Measurements from ENCODE around the gene ITLN2. TPM values are rescaled to one million over a fixed set of nuclear protein-coding genes. Genes with fewer than 3 reads are reported as not detected.
A peak's percentile ranks its signal among the peaks of the same experiment; 100 is the strongest.
"Not testable (repeated sequence)": the region's sequence is repeated elsewhere in the genome, so short reads cannot be mapped to it uniquely, and the experiment has no call there.

Gene ITLN2
- total RNA-seq, 1 donor from 2014 or later, result not detected

DNA sequence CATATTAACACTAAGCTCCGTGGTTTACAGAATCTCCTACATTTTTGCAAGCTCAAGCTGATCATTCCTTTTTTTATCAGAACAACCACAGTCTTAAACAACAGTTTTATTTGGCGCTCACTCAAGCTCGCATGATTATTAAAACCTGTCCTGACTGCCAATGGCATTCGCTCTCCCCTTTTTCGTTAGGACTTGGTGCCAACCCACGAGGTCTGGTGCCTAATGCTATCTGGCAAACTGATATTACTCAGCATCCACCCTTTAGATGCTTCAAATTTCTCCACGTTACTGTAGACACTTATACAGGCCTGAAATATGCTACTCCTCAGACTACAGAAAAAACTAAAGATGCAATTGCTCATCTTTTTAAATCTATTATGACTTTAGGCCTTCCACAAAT lies 46.6 kb downstream of the ITLN2 start:
- DNase-seq (ENCODE audit: low spot score), result peak; percentile 46

DNA sequence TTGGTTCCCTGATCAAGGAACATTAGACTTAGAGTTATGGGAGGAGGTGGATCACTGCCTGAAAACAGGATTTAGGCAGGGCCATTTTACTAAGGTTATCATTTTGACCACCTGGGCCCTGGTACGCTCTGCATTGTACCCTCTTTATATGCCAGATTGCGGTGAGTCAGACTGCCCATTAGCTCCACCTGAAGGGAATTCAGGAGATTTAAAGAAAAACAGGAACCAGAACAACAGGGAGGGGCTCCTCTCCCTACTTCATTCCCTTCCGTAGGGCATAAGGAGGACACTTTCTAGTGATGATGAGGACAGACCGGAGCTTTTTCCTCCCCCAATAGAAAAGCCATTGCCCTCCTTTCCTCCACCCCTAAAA lies 49.0 kb downstream of the ITLN2 start:
- no peak for DNase-seq (ENCODE audit: low spot score)

DNA sequence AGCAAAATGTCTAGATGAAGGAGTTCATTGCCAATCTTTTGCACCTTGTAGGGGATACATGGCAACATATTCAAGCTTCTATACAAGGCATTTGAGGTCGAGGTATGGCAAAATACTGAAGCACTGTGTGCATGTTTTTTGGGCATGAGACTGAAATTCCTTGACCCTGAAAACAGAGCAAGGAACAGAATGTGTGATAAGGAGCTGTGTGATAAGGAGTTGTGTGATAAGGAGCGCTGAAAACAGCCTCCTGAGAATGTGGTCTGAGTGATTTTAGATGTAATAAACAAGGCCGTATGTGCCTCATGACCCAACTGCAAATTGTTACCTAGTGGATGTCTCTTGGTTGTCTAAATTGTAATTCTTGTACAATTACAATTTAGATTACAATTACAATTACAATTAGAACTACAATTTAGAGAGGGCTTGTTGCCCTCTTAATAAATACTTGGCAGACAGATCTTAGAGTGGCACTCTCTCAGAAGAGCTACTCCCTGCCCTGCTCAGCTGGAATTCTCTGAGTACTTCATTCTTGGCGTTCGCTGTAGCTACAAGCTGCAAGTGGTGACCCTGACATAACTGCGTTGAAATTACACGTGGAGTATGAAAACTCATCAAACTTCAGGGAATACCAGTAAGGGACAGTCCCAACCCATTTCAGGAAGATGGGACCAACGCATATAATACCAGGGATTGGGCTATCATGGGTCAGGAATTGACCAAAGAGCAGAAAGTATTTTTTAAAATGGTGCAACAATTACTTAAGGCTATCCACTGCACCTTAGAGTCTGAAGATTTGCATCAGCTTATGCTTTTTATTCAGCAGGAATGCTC lies 49.6 kb downstream of the ITLN2 start:
- DNase-seq (ENCODE audit: low spot score), result peak; percentile 38

DNA sequence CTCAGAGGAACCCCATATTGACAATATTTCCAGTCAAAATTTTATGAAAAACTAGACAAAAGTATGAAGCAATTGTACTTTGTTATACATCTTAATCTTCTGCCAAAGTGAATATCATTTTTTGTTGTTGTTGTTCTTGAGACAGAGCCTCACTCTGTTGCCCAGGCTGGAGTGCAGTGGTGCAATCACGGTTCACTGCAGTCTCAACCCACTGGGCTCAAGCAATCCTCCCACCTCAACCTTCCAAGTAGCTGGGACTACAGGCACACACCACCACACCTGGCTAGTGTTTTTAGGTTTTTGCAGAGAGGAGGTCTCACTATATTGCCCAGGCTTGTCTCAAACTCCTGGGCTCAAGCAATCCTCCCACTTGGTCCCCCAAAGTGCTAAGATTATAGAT lies 52.4 kb downstream of the ITLN2 start:
- not testable (repeated sequence) for DNase-seq (ENCODE audit: low spot score)

DNA sequence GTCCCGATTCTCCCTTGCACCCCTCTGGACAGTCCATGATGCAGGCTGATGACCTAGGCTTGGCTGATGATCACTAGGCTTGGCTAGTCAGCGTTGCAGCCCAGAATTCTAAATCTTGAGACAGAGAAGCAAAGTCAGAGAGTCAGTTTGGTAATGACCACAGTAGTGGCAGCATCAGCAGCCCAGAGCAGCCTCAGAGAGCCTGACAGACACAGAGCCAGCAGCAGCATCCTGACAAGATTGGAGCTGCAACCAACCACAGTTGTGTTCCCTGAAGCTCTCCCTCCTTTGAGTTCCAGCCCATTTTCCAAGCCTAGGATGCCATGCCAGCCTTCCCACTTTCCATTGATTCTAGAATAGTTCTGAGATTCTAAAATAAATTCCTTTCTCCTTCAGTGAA lies 52.8 kb downstream of the ITLN2 start:
- no peak for DNase-seq (ENCODE audit: low spot score)

DNA sequence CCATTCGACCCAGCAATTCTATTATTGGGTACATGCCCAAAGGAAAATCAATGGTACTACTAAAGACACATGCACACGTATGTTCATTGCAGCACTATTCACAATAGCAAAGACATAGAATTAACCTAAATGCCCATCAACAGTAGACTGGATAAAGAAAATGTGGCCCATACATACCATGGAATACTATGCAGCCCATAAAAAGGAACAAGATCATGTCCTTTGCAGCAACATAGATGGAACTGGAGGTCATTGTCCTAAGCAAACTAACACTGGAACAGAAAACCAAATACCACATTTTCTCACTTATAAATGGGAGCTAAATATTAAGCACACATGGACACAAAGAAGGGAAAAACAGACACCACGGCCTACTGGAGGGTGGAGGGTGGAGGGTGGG lies 53.9 kb downstream of the ITLN2 start:
- not testable (repeated sequence) for DNase-seq (ENCODE audit: low spot score)

Other genes starting within 250 kb of the ITLN2 start
- gene CD48, start 243.0 kb downstream of the ITLN2 start, total RNA-seq (ENCODE audit: insufficient read depth, low replicate concordance), result 12.5 TPM
- 4.1 TPM for gene SLAMF7, start 215.6 kb downstream of the ITLN2 start, total RNA-seq (ENCODE audit: insufficient read depth, low replicate concordance)
- 11.6 TPM for gene LY9, start 158.6 kb downstream of the ITLN2 start, total RNA-seq (ENCODE audit: insufficient read depth, low replicate concordance)
- gene CD244, start 91.9 kb downstream of the ITLN2 start, total RNA-seq (ENCODE audit: insufficient read depth, low replicate concordance), result 1.9 TPM
- 2.2 TPM for gene ITLN1, start 69.6 kb downstream of the ITLN2 start, total RNA-seq (ENCODE audit: insufficient read depth, low replicate concordance)
- 30.6 TPM for gene F11R, start 66.3 kb upstream of the ITLN2 start, total RNA-seq (ENCODE audit: insufficient read depth, low replicate concordance)
- 40.9 TPM for gene TSTD1, start 84.2 kb upstream of the ITLN2 start, total RNA-seq (ENCODE audit: insufficient read depth, low replicate concordance)
- 33.9 TPM for gene USF1, start 91.2 kb upstream of the ITLN2 start, total RNA-seq (ENCODE audit: insufficient read depth, low replicate concordance)
- gene ARHGAP30, start 115.1 kb upstream of the ITLN2 start, total RNA-seq (ENCODE audit: insufficient read depth, low replicate concordance), result 4.6 TPM
- gene NECTIN4, start 134.7 kb upstream of the ITLN2 start, total RNA-seq (ENCODE audit: insufficient read depth, low replicate concordance), result 6.3 TPM
- 10.6 TPM for gene KLHDC9, start 143.6 kb upstream of the ITLN2 start, total RNA-seq (ENCODE audit: insufficient read depth, low replicate concordance)
- 2.4 TPM for gene PFDN2, start 163.2 kb upstream of the ITLN2 start, total RNA-seq (ENCODE audit: insufficient read depth, low replicate concordance)
- 30.6 TPM for gene NIT1, start 163.3 kb upstream of the ITLN2 start, total RNA-seq (ENCODE audit: insufficient read depth, low replicate concordance)
- 20.9 TPM for gene DEDD, start 177.9 kb upstream of the ITLN2 start, total RNA-seq (ENCODE audit: insufficient read depth, low replicate concordance)
- 96.8 TPM for gene UFC1, start 199.2 kb upstream of the ITLN2 start, total RNA-seq (ENCODE audit: insufficient read depth, low replicate concordance)
- gene USP21, start 204.7 kb upstream of the ITLN2 start, total RNA-seq (ENCODE audit: insufficient read depth, low replicate concordance), result 30.1 TPM
- 17.3 TPM for gene PPOX, start 211.6 kb upstream of the ITLN2 start, total RNA-seq (ENCODE audit: insufficient read depth, low replicate concordance)
- gene B4GALT3, start 222.7 kb upstream of the ITLN2 start, total RNA-seq (ENCODE audit: insufficient read depth, low replicate concordance), result 9.1 TPM
- 7.5 TPM for gene ADAMTS4, start 244.2 kb upstream of the ITLN2 start, total RNA-seq (ENCODE audit: insufficient read depth, low replicate concordance)
- gene NDUFS2, start 247.6 kb upstream of the ITLN2 start, total RNA-seq (ENCODE audit: insufficient read depth, low replicate concordance), result 35.2 TPM

All from umbilical cord (tissue), 2 donors.